HEK293T (cell line): ENCODE results near the gene RTTN.

Experiments used
- ARNT ChIP-seq: fragments of 450-650 bp; IDR thresholded peaks from 2 replicates; pipeline ENCODE4 v1.6.1; 2017; ENCODE audit warnings: mild to moderate bottlenecking
- BHLHE40 ChIP-seq: fragments of 450-650 bp; IDR thresholded peaks from 2 replicates; pipeline ENCODE4 v1.6.1; 2016; ENCODE audit warnings: mild to moderate bottlenecking, moderate library complexity, borderline replicate concordance
- ELF4 ChIP-seq: fragments of 450-650 bp; IDR thresholded peaks from 2 replicates; pipeline ENCODE4 v1.6.1; 2017; ENCODE audit warnings: antibody characterized with exemption
- FOXA1 ChIP-seq: fragments of 450-650 bp; IDR thresholded peaks from 2 replicates; pipeline ENCODE4 v1.6.1; 2016; ENCODE audit warnings: mild to moderate bottlenecking
- FOXK2 ChIP-seq: fragments of 450-650 bp; IDR thresholded peaks from 2 replicates; pipeline ENCODE4 v1.6.1; 2016; ENCODE audit warnings: mild to moderate bottlenecking
- FOXM1 ChIP-seq: fragments of 450-650 bp; IDR thresholded peaks from 2 replicates; pipeline ENCODE4 v1.6.1; 2017; ENCODE audit warnings: mild to moderate bottlenecking, borderline replicate concordance
- HDGF ChIP-seq: fragments of 450-650 bp; IDR thresholded peaks from 2 replicates; pipeline ENCODE4 v1.6.1; 2017; ENCODE audit warnings: antibody characterized with exemption, borderline replicate concordance
- L3MBTL2 ChIP-seq: fragments of 450-650 bp; conservative IDR thresholded peaks from 2 replicates; pipeline ENCODE4 v1.6.1; 2016; ENCODE audit warnings: mild to moderate bottlenecking
- LEF1 ChIP-seq: fragments of 450-650 bp; IDR thresholded peaks from 2 replicates; pipeline ENCODE4 v1.6.1; 2017; ENCODE audit warnings: mild to moderate bottlenecking, borderline replicate concordance
- NFRKB ChIP-seq: fragments of 450-650 bp; IDR thresholded peaks from 2 replicates; pipeline ENCODE4 v1.6.1; 2016; ENCODE audit warnings: mild to moderate bottlenecking, moderate library complexity
- SP1 ChIP-seq: fragments of 450-650 bp; IDR thresholded peaks from 2 replicates; pipeline ENCODE4 v1.6.1; 2017
- SUZ12 ChIP-seq: fragments of 450-650 bp; IDR thresholded peaks from 2 replicates; pipeline ENCODE4 v1.6.1; 2016; ENCODE audit warnings: mild to moderate bottlenecking
- ZNF384 ChIP-seq: fragments of 450-650 bp; IDR thresholded peaks from 2 replicates; pipeline ENCODE4 v1.6.1; 2016
- TF ChIP-seq, protein P1 (sequence below): fragments of 450-650 bp; IDR thresholded peaks from 2 replicates; pipeline ENCODE4 v1.6.1; 2016

DNA sequence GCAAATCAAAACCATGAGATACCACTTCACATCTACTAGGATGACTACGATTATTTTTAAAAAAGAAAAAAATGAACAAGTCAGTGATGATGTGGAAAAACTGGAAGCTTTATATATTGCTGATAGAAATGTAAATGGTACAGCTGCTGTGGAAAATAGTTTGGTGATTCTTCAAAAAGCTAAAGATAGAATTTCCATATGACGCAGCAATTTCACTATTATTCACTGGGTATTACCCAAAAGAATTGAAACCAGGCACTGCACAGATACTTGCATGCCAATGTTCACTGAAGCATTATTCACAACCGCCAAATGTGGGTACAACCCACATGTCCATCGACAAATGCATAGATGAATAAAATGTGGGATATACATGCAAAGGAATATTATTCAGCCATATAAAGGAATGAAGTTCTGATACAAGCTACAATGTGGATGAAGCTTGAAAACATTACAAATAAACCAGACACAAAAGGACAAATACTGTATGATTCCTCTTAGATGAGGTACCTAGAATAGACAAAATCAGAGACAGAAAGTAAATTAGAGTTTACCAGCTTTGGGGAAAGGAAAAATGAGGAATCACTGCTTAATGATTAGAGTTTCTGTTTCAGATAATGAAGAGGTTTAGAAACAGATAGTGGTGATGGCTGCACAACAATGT lies 11.1 kb downstream of the RTTN start:
- TF ChIP-seq ELF4 (no peak), SUZ12 (no peak), ARNT (no peak), SP1 (no peak), LEF1 (no peak), BHLHE40 (no peak), L3MBTL2 (no peak), FOXA1 (no peak), FOXM1 (no peak), NFRKB (no peak), FOXK2 (no peak), ZNF384 (no peak), HDGF (no peak)
- TF ChIP-seq, protein P1, sequence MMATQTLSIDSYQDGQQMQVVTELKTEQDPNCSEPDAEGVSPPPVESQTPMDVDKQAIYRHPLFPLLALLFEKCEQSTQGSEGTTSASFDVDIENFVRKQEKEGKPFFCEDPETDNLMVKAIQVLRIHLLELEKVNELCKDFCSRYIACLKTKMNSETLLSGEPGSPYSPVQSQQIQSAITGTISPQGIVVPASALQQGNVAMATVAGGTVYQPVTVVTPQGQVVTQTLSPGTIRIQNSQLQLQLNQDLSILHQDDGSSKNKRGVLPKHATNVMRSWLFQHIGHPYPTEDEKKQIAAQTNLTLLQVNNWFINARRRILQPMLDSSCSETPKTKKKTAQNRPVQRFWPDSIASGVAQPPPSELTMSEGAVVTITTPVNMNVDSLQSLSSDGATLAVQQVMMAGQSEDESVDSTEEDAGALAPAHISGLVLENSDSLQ, result no peak
